HG02973 (cell line): ENCODE results near the gene KIF11.
"Not testable (repeated sequence)": the region's sequence is repeated elsewhere in the genome, so short reads cannot be mapped to it uniquely, and the experiment has no call there.

Experiments
- ATAC-seq: cut with Tn5 transposase; IDR thresholded peaks from one replicate; pipeline ENCODE4 v1.9.1; 2021; ENCODE audit warnings: moderate library complexity; ENCODE audit not compliant: unreplicated experiment

The KIF11 gene

GRCh38 chr10:92592761-92593618 lies at the start of gene KIF11:
Gene KIF11, plus strand, starts transcription at chr10:92593130. Its CDS starts 246 bp downstream, at chr10:92593376.
- ATAC-seq, result peak; percentile 73

GRCh38 chr10:92544296-92544695 lies 48.6 kb upstream of the KIF11 start:
- ATAC-seq, result no peak

- no peak for ATAC-seq
Observed at GRCh38 chr10:92545556-92545955, 47.4 kb upstream of the KIF11 start.

- no peak for ATAC-seq
Observed at GRCh38 chr10:92547676-92548075, 45.3 kb upstream of the KIF11 start.

GRCh38 chr10:92550924-92551323 lies 42.0 kb upstream of the KIF11 start:
- no peak for ATAC-seq

GRCh38 chr10:92552310-92552709 lies 40.6 kb upstream of the KIF11 start:
- no peak for ATAC-seq

GRCh38 chr10:92553959-92554358 lies 39.0 kb upstream of the KIF11 start:
- no peak for ATAC-seq

- ATAC-seq, result no peak
Observed at GRCh38 chr10:92559046-92559445, 33.9 kb upstream of the KIF11 start.

GRCh38 chr10:92562424-92562823 lies 30.5 kb upstream of the KIF11 start:
- no peak for ATAC-seq

GRCh38 chr10:92567952-92568600 lies 24.9 kb upstream of the KIF11 start:
- ATAC-seq, result peak; percentile 73

- no peak for ATAC-seq
Observed at GRCh38 chr10:92569071-92569470, 23.9 kb upstream of the KIF11 start.

- ATAC-seq, result not testable (repeated sequence)
Observed at GRCh38 chr10:92569663-92570062, 23.3 kb upstream of the KIF11 start.

- no peak for ATAC-seq
Observed at GRCh38 chr10:92571649-92572048, 21.3 kb upstream of the KIF11 start.

- ATAC-seq, result no peak
Observed at GRCh38 chr10:92572362-92573090, 20.4 kb upstream of the KIF11 start.

- peak; percentile 22 for ATAC-seq
Observed at GRCh38 chr10:92573091-92573797, 19.7 kb upstream of the KIF11 start.

- peak; percentile 63 for ATAC-seq
Observed at GRCh38 chr10:92573798-92574547, 19.0 kb upstream of the KIF11 start, which contains the start of gene IDE. Gene IDE, minus strand, starts transcription at chr10:92574093. Its CDS starts 74 bp downstream, at chr10:92574019.

GRCh38 chr10:92574548-92575261 lies 18.2 kb upstream of the KIF11 start:
- ATAC-seq, result peak; percentile 17

GRCh38 chr10:92575961-92576360 lies 17.0 kb upstream of the KIF11 start:
- ATAC-seq, result no peak

GRCh38 chr10:92582347-92582746 lies 10.6 kb upstream of the KIF11 start:
- not testable (repeated sequence) for ATAC-seq
